SK-N-SH (cell line): ENCODE data around the gene CAMKMT. TPM values are rescaled to one million over a fixed set of nuclear protein-coding genes. Genes with fewer than 3 reads are reported as not detected.

Experiments
- CTCF ChIA-PET: fragments of 300-600, 350-600 bp; formaldehyde crosslinking; extraction: SDS; loops from one replicate; lab custom pipeline; 2021; lab: Yijun Ruan, JAX
- POLR2A ChIA-PET: fragments of 350-600 bp; sonication (Branson Sonifier 250); formaldehyde crosslinking; extraction: SDS; loops from one replicate; lab custom pipeline; 2020; ENCODE audit warnings: antibody characterized with exemption, inconsistent platforms; lab: Yijun Ruan, JAX
- DNase-seq: peaks from one replicate; pipeline ENCODE4 v3.0.0; 2012
- H2AFZ ChIP-seq: fragments of 200-600 bp; sonication (generic); 2 replicates; pipeline ENCODE4 v1.8.1; 2016; ENCODE audit warnings: antibody characterized with exemption, mild to moderate bottlenecking, low read depth
- H3F3A ChIP-seq: fragments of 200-600 bp; sonication (generic); replicated peaks from 2 replicates; pipeline ENCODE3; 2016; ENCODE audit warnings: antibody characterized with exemption, mild to moderate bottlenecking; ENCODE audit not compliant: insufficient read depth
- H3K27ac ChIP-seq, 2 experiments: fragments of 200-500 bp in 1 of 2; fragments of 200-600 bp in 1 of 2; sonication (Bioruptor generic) in 1 of 2; sonication (generic), shearing (Covaris generic) in 1 of 2; 2 replicates each; pipeline versions ENCODE4 v1.5.1 to v1.6.1; 2014 to 2016; ENCODE audit warnings: low read depth in 2 of 2, inconsistent platforms in 1 of 2, low read length in 1 of 2, mild to moderate bottlenecking in 1 of 2, mixed read lengths in 1 of 2
- H3K27me3 ChIP-seq: fragments of 200-600 bp; sonication (generic), shearing (Covaris generic); 2 replicates; pipeline ENCODE4 v1.6.1; 2016; ENCODE audit warnings: mixed run types; ENCODE audit not compliant: insufficient read depth
- H3K36me3 ChIP-seq, 2 experiments: fragments of 200-500 bp in 1 of 2; fragments of 200-600 bp in 1 of 2; sonication (Bioruptor generic) in 1 of 2; sonication (generic) in 1 of 2; replicated peaks in 1 of 2; 2 replicates each; pipeline versions ENCODE3 to v1.5.1; 2014 to 2016; ENCODE audit warnings: low read length in 1 of 2, mild to moderate bottlenecking in 1 of 2; ENCODE audit not compliant: insufficient read depth in 2 of 2, control insufficient read depth in 1 of 2
- H3K4me1 ChIP-seq, 2 experiments: fragments of 200-500 bp in 1 of 2; fragments of 200-600 bp in 1 of 2; sonication (Bioruptor generic) in 1 of 2; sonication (generic), shearing (Covaris generic) in 1 of 2; 2 replicates each; pipeline versions ENCODE4 v1.5.1 to v1.6.1; 2014 to 2016; ENCODE audit warnings: low read depth in 1 of 2, low read length in 1 of 2, mixed run types in 1 of 2; ENCODE audit not compliant: insufficient read depth in 2 of 2, control insufficient read depth in 1 of 2
- H3K4me2 ChIP-seq: fragments of 200-600 bp; sonication (generic), shearing (Covaris generic); 2 replicates; pipeline ENCODE4 v1.6.1; 2017; ENCODE audit warnings: mixed run types
- H3K4me3 ChIP-seq, 2 experiments: fragments of 200-500 bp in 1 of 2; fragments of 200-600 bp in 1 of 2; sonication (Bioruptor generic) in 1 of 2; sonication (generic), shearing (Covaris generic) in 1 of 2; 2 replicates each; pipeline versions ENCODE4 v1.5.1 to v1.8.1; 2014 to 2016; ENCODE audit warnings: low read depth in 2 of 2, inconsistent platforms in 1 of 2, low read length in 1 of 2, mild to moderate bottlenecking in 1 of 2, mixed read lengths in 1 of 2, moderate library complexity in 1 of 2
- H3K79me2 ChIP-seq: fragments of 200-600 bp; sonication (generic); 2 replicates; pipeline ENCODE4 v1.8.1; 2017; ENCODE audit warnings: mild to moderate bottlenecking; ENCODE audit not compliant: insufficient read depth
- H3K9ac ChIP-seq: fragments of 200-600 bp; sonication (generic); 2 replicates; pipeline ENCODE4 v1.6.1; 2017; ENCODE audit warnings: mixed run types
- H3K9me2 ChIP-seq: fragments of 200-600 bp; sonication (generic); 2 replicates; pipeline ENCODE4 v1.6.1; 2017; ENCODE audit warnings: mixed run types
- H3K9me3 ChIP-seq: fragments of 200-600 bp; sonication (generic); 2 replicates; pipeline ENCODE4 v1.6.1; 2017; ENCODE audit warnings: mixed run types, mild to moderate bottlenecking, moderate library complexity
- H4K20me1 ChIP-seq: fragments of 200-600 bp; sonication (generic); 2 replicates; pipeline ENCODE4 v1.6.1; 2017; ENCODE audit warnings: mild to moderate bottlenecking, mixed run types; ENCODE audit not compliant: insufficient read depth
- CHD2 ChIP-seq: fragments of 150-350 bp; IDR thresholded peaks from 2 replicates; pipeline ENCODE4 v1.6.1; 2018; ENCODE audit warnings: low read length; ENCODE audit not compliant: partially characterized antibody
- EP300 ChIP-seq, 2 experiments: IDR thresholded peaks; 2 replicates each; pipeline versions ENCODE4 v1.4.0 to v1.6.1; 2012; ENCODE audit warnings: borderline replicate concordance in 1 of 2, low read depth in 1 of 2, low read length in 1 of 2
- EZH2phosphoT487 ChIP-seq: fragments of 200-600 bp; sonication (generic); IDR thresholded peaks from 2 replicates; pipeline ENCODE4 v1.6.1; 2017; ENCODE audit warnings: low read depth, mixed run types, mild to moderate bottlenecking, antibody characterized with exemption, moderate library complexity, borderline replicate concordance
- FOXM1 ChIP-seq: IDR thresholded peaks from 2 replicates; pipeline ENCODE4 v1.4.0; 2012; ENCODE audit warnings: low read depth, mild to moderate bottlenecking
- GATA2 ChIP-seq: sonication (generic); formaldehyde crosslinking; IDR thresholded peaks from 2 replicates; pipeline ENCODE4 v1.5.0; 2020; ENCODE audit warnings: mild to moderate bottlenecking, missing genetic modification reagents
- NRF1 ChIP-seq: IDR thresholded peaks from 2 replicates; pipeline ENCODE4 v1.6.1; 2012; ENCODE audit warnings: low read depth, mild to moderate bottlenecking, low read length
- PBX3 ChIP-seq: IDR thresholded peaks from 2 replicates; pipeline ENCODE4; 2012
- RAD21 ChIP-seq: IDR thresholded peaks from 2 replicates; pipeline ENCODE4 v1.6.1; 2012; ENCODE audit warnings: mild to moderate bottlenecking, low read length
- RCOR1 ChIP-seq: fragments of 150-350 bp; IDR thresholded peaks from 2 replicates; pipeline ENCODE4 v1.6.1; 2017; ENCODE audit warnings: antibody characterized with exemption, low read length
- TCF12 ChIP-seq: IDR thresholded peaks from 2 replicates; pipeline ENCODE4 v1.4.0; 2012
- YY1 ChIP-seq: IDR thresholded peaks from 2 replicates; pipeline ENCODE4 v1.4.0; 2012; ENCODE audit warnings: low read depth, mild to moderate bottlenecking
- WGBS: methylation state at CpG from one replicate; pipeline ENCODE4 v1.1.6; 2017; ENCODE audit warnings: low lambda C conversion rate; 5-methylcytosine and 5-hydroxymethylcytosine counted together
- polyA plus RNA-seq, 3 experiments: library from polyadenylated mRNA; depleted of rRNA; stranded (reverse); fragments of >200 nt; gene quantifications; 2 replicates each; pipeline ENCODE4 v1.2.3, GENCODE V29; 2012
- TF ChIP-seq, protein P1 (sequence below): IDR thresholded peaks from 2 replicates; pipeline ENCODE4 v1.4.0; 2012; ENCODE audit warnings: low read depth, borderline replicate concordance
- TF ChIP-seq, protein P2 (sequence below): IDR thresholded peaks from 2 replicates; pipeline ENCODE4 v1.6.1; 2012; ENCODE audit warnings: mild to moderate bottlenecking, low read depth, low read length, moderate library complexity

Gene CAMKMT
- polyA plus RNA-seq, 1 of the 3 experiments (the other 2 are of a cell fraction) = 5.9 TPM

DNA sequence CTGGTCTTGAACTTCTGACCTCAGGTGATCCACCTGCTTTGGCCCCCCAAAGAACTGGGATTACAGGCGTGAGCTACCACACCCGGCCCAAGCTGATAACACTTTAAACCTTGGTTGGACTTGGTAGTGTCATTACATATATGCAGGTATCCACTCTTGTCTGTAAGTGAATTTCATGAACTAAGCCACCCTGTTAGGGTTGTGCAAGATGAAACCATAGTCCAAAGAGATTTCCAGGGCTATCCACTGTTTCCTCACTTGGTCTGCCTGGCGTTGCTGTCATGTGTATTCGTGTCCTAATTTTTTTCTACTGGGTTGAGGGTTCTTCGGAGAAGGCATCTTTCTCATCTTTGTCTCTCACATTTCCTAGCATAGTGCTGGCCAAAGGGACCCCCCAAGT is 203.0 kb downstream of the CAMKMT start:
- POLR2A ChIA-PET = no interaction called here
- H3K4me1 ChIP-seq = peaks cover 0 to 20% of the 10 kb centered on the region in 2 experiments; a peak in 3 of 4 replicates
- 92% methylated on average over 5 of the region's 5 CpGs for WGBS

GRCh38 chr2:44566059-44566458 is 204.3 kb downstream of the CAMKMT start:
- H3K9me2 ChIP-seq = no peaks in the 10 kb centered on the region
- no peaks in the 10 kb centered on the region for H3K36me3 ChIP-seq
- no peaks in the 10 kb centered on the region for H3K9me3 ChIP-seq
- no peaks in the 10 kb centered on the region for H3F3A ChIP-seq
- H3K4me2 ChIP-seq = no peak overlapping the region
- no peak overlapping the region for H3K4me3 ChIP-seq
- ChIA-PET POLR2A (interaction anchor here (0.7 kb wide), 1 partner anchor 140 kb away, joined by 3 read pairs; no protein-coding TSS in a partner anchor), CTCF (interaction anchor here (0.6 to 3.5 kb wide), 11 partner anchors 9 to 390 kb away, joined by 3 to 38 read pairs (median 4); no protein-coding TSS in a partner anchor)
- peak; percentile 80 for DNase-seq
- peak overlapping the region in 1 of 2 experiments; percentile 97; a peak in 2 of 4 replicates for H3K27ac ChIP-seq
- no peak overlapping the region for H2AFZ ChIP-seq
- H3K27me3 ChIP-seq = no peaks in the 10 kb centered on the region
- H3K79me2 ChIP-seq = no peaks in the 10 kb centered on the region
- H4K20me1 ChIP-seq = no peaks in the 10 kb centered on the region
- H3K4me1 ChIP-seq = peaks cover 0 to 28% of the 10 kb centered on the region in 2 experiments; a peak in 3 of 4 replicates
- H3K9ac ChIP-seq = no peak overlapping the region
- peak; percentile 50 for TF ChIP-seq RAD21
- TF ChIP-seq, protein P1, sequence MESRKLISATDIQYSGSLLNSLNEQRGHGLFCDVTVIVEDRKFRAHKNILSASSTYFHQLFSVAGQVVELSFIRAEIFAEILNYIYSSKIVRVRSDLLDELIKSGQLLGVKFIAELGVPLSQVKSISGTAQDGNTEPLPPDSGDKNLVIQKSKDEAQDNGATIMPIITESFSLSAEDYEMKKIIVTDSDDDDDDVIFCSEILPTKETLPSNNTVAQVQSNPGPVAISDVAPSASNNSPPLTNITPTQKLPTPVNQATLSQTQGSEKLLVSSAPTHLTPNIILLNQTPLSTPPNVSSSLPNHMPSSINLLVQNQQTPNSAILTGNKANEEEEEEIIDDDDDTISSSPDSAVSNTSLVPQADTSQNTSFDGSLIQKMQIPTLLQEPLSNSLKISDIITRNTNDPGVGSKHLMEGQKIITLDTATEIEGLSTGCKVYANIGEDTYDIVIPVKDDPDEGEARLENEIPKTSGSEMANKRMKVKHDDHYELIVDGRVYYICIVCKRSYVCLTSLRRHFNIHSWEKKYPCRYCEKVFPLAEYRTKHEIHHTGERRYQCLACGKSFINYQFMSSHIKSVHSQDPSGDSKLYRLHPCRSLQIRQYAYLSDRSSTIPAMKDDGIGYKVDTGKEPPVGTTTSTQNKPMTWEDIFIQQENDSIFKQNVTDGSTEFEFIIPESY = no peak
- TF ChIP-seq TCF12 = peak; percentile 69
- peak; percentile 89 for TF ChIP-seq GATA2 (CRISPR knock-in tag)
- no peak for TF ChIP-seq FOXM1
- no peak for TF ChIP-seq EZH2phosphoT487
- TF ChIP-seq RCOR1 = peak; percentile 98
- peak in 1 of 2 experiments; percentile 99; a peak in 2 of 4 replicates for TF ChIP-seq EP300 (IDR thresholded peaks at IDR 0.05; ENCODE audit: borderline replicate concordance in 1 of 2, low read depth in 1 of 2, low read length in 1 of 2)
- TF ChIP-seq, protein P2, sequence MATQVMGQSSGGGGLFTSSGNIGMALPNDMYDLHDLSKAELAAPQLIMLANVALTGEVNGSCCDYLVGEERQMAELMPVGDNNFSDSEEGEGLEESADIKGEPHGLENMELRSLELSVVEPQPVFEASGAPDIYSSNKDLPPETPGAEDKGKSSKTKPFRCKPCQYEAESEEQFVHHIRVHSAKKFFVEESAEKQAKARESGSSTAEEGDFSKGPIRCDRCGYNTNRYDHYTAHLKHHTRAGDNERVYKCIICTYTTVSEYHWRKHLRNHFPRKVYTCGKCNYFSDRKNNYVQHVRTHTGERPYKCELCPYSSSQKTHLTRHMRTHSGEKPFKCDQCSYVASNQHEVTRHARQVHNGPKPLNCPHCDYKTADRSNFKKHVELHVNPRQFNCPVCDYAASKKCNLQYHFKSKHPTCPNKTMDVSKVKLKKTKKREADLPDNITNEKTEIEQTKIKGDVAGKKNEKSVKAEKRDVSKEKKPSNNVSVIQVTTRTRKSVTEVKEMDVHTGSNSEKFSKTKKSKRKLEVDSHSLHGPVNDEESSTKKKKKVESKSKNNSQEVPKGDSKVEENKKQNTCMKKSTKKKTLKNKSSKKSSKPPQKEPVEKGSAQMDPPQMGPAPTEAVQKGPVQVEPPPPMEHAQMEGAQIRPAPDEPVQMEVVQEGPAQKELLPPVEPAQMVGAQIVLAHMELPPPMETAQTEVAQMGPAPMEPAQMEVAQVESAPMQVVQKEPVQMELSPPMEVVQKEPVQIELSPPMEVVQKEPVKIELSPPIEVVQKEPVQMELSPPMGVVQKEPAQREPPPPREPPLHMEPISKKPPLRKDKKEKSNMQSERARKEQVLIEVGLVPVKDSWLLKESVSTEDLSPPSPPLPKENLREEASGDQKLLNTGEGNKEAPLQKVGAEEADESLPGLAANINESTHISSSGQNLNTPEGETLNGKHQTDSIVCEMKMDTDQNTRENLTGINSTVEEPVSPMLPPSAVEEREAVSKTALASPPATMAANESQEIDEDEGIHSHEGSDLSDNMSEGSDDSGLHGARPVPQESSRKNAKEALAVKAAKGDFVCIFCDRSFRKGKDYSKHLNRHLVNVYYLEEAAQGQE = no peak
- peak; percentile 56; the same call in 1 of the 2 replicates for TF ChIP-seq PBX3
- TF ChIP-seq NRF1 = no peak
- peak; percentile 92 for TF ChIP-seq CHD2

More for the DNA sequence above, 203.0 kb downstream of the CAMKMT start:
- no peaks in the 10 kb centered on the region for H3K27me3 ChIP-seq
- no peaks in the 10 kb centered on the region for H4K20me1 ChIP-seq
- no peak overlapping the region for H3K27ac ChIP-seq
- H3K79me2 ChIP-seq = no peaks in the 10 kb centered on the region
- no peaks in the 10 kb centered on the region for H3F3A ChIP-seq
- H3K36me3 ChIP-seq = no peaks in the 10 kb centered on the region
- H3K9me3 ChIP-seq = no peaks in the 10 kb centered on the region
- no peak overlapping the region for H3K9ac ChIP-seq
- CTCF ChIA-PET = interaction anchor here (1.3 to 1.9 kb wide), 2 partner anchors 17 to 84 kb away, joined by 3 to 4 read pairs; no protein-coding TSS in a partner anchor
- no peak overlapping the region for H3K4me3 ChIP-seq
- TF ChIP-seq YY1 (no peak), PBX3 (no peak)
- TF ChIP-seq, protein P1 = no peak
- no peak overlapping the region for H2AFZ ChIP-seq
- H3K9me2 ChIP-seq = no peaks in the 10 kb centered on the region
- DNase-seq = no peak
- no peak overlapping the region for H3K4me2 ChIP-seq
